ENCODE data around the gene COMT. TPM values are rescaled to one million over a fixed set of nuclear protein-coding genes. Genes with fewer than 3 reads are reported as not detected.

The COMT gene
- total RNA-seq, 1 donor from 2014 or later = 403 TPM

GRCh38 chr22:19989725-19990067 lies 48.1 kb downstream of the COMT start:
- Histone ChIP-seq H3K4me3 (ENCODE audit: low read depth, low read length) (no peak overlapping the region), H3K27me3 (ENCODE audit: control insufficient read depth, insufficient read depth, low read length) (no peaks in the 10 kb centered on the region), H3K36me3 (ENCODE audit: control insufficient read depth, insufficient read depth, low read length) (no peaks in the 10 kb centered on the region)
- no peak for DNase-seq (ENCODE audit: low read depth)
- TF ChIP-seq CTCF (IDR thresholded peaks at IDR 0.05; ENCODE audit: insufficient read depth, low read length, poor library complexity, severe bottlenecking) = no peak

GRCh38 chr22:19990188-19990587 lies 48.6 kb downstream of the COMT start:
- no peak for TF ChIP-seq CTCF (IDR thresholded peaks at IDR 0.05; ENCODE audit: insufficient read depth, low read length, poor library complexity, severe bottlenecking)
- Histone ChIP-seq H3K27me3 (ENCODE audit: control insufficient read depth, insufficient read depth, low read length) (no peaks in the 10 kb centered on the region), H3K36me3 (ENCODE audit: control insufficient read depth, insufficient read depth, low read length) (no peaks in the 10 kb centered on the region), H3K4me3 (ENCODE audit: low read depth, low read length) (no peak overlapping the region)
- DNase-seq (ENCODE audit: low read depth) = no peak

- DNase-seq (ENCODE audit: low read depth) = no peak
- no peak overlapping the region for H3K4me3 ChIP-seq (ENCODE audit: low read depth, low read length)
- no peaks in the 10 kb centered on the region for H3K36me3 ChIP-seq (ENCODE audit: control insufficient read depth, insufficient read depth, low read length)
- TF ChIP-seq CTCF (IDR thresholded peaks at IDR 0.05; ENCODE audit: insufficient read depth, low read length, poor library complexity, severe bottlenecking) = no peak
- no peaks in the 10 kb centered on the region for H3K27me3 ChIP-seq (ENCODE audit: control insufficient read depth, insufficient read depth, low read length)
These were observed 49.2 kb downstream of the COMT start for GRCh38 chr22:19990609-19991394.

- no peak for TF ChIP-seq CTCF (IDR thresholded peaks at IDR 0.05; ENCODE audit: insufficient read depth, low read length, poor library complexity, severe bottlenecking)
- Histone ChIP-seq H3K36me3 (ENCODE audit: control insufficient read depth, insufficient read depth, low read length) (no peaks in the 10 kb centered on the region), H3K4me3 (ENCODE audit: low read depth, low read length) (no peak overlapping the region), H3K27me3 (ENCODE audit: control insufficient read depth, insufficient read depth, low read length) (no peaks in the 10 kb centered on the region)
- no peak for DNase-seq (ENCODE audit: low read depth)
These were observed 49.7 kb downstream of the COMT start for GRCh38 chr22:19991395-19991644.

- TF ChIP-seq CTCF (IDR thresholded peaks at IDR 0.05; ENCODE audit: insufficient read depth, low read length, poor library complexity, severe bottlenecking) = no peak
- no peaks in the 10 kb centered on the region for H3K36me3 ChIP-seq (ENCODE audit: control insufficient read depth, insufficient read depth, low read length)
- no peak overlapping the region for H3K4me3 ChIP-seq (ENCODE audit: low read depth, low read length)
- H3K27me3 ChIP-seq (ENCODE audit: control insufficient read depth, insufficient read depth, low read length) = no peaks in the 10 kb centered on the region
- DNase-seq (ENCODE audit: low read depth) = no peak
These were observed 50.3 kb downstream of the COMT start for GRCh38 chr22:19991645-19992451.
